Adrenal gland (tissue), 12 donors: ENCODE data around the gene PIAS4. TPM values are rescaled to one million over a fixed set of nuclear protein-coding genes. Genes with fewer than 3 reads are reported as not detected.

Source experiments
- DNase-seq, 7 donors: peaks; one replicate each; pipeline ENCODE4 v3.0.0-alpha.2; 2019 to 2020
- H3K27ac ChIP-seq, 5 donors: fragments of 200-600 bp; sonication (generic) in 4 of 5; 1 replicate in 3 of 5; 2 replicates in 2 of 5; pipeline versions ENCODE4 v1.5.1 to v1.8.0; 2016 to 2020; ENCODE audit warnings: mild to moderate bottlenecking in 1 of 5
- H3K27me3 ChIP-seq: fragments of 200-600 bp; 2 replicates; pipeline ENCODE4 v1.8.0; 2021
- H3K36me3 ChIP-seq, 2 donors: fragments of 200-600 bp; replicated peaks in 1 of 2; 1 replicate in 1 of 2; 2 replicates in 1 of 2; pipeline versions ENCODE4 v1.5.1 to v1.8.0; 2018 to 2022
- H3K4me1 ChIP-seq, 2 donors: fragments of 200-600 bp; replicated peaks in 1 of 2; 1 replicate in 1 of 2; 2 replicates in 1 of 2; pipeline versions ENCODE4 v1.5.1 to v1.8.0; 2018 to 2021
- H3K4me3 ChIP-seq, 4 donors: fragments of 200-600 bp; sonication (generic) in 3 of 4; one replicate each; pipeline ENCODE4 v1.5.1; 2016 to 2018
- H3K9me3 ChIP-seq, 3 donors: fragments of 200-600 bp; sonication (generic) in 1 of 3; replicated peaks in 1 of 3; 1 replicate in 2 of 3; 2 replicates in 1 of 3; pipeline versions ENCODE4 v1.5.1 to v1.8.0; 2016 to 2021
- CTCF ChIP-seq, 6 experiments: fragments of 450-650 bp in 4 of 6; fragments of 200-600 bp in 2 of 6; sonication (generic) in 1 of 6; IDR thresholded peaks; 1 replicate in 5 of 6; 2 replicates in 1 of 6; pipeline versions ENCODE4 v1.5.1 to v1.8.0; 2016 to 2021; ENCODE audit warnings: antibody characterized with exemption in 6 of 6, mild to moderate bottlenecking in 2 of 6, moderate library complexity in 1 of 6
- POLR2A ChIP-seq, 2 donors: fragments of 450-650 bp; IDR thresholded peaks; one replicate each; pipeline ENCODE4 v1.6.1; 2017; ENCODE audit warnings: antibody characterized with exemption in 2 of 2, mild to moderate bottlenecking in 2 of 2, moderate library complexity in 1 of 2
- WGBS, 4 donors: extraction: QIAGEN DNeasy Blood & Tissue Kit in 2 of 4; methylation state at CpG; one replicate each; pipeline versions ENCODE4 v1.1.5 to v1.1.7; 2013 to 2017; 5-methylcytosine and 5-hydroxymethylcytosine counted together
- intact Hi-C, 2 donors: fragments of 100-400 bp; cut with DNase I; formaldehyde crosslinking; loops; one replicate each; pipeline versions ENCODE4 v1.14.1 to v1.15.0; 2022 to 2023
- polyA plus RNA-seq, 3 donors: library from polyadenylated mRNA; stranded (reverse); fragments of 200-250 nt in 2 of 3; fragments of 350-450 nt in 1 of 3; fragmentation: Illumina TruSeq in 1 of 3; extraction: RNeasy Lipid Tissue Mini Kit (QIAGEN cat#74804) in 1 of 3; gene quantifications; one replicate each; pipeline ENCODE4 v1.2.3, GENCODE V29; 2013 to 2014
- total RNA-seq, 9 donors: library from RNA; depleted of rRNA in 4 of 9; stranded (reverse); fragments of >200 nt in 4 of 9; fragments of 120-200 nt in 1 of 9; fragmentation: NEBNext Ultra II Directional in 1 of 9; extraction: Animal tissue kit (Norgen Biotek cat#: 25700) in 1 of 9; gene quantifications; one replicate each; pipeline versions ENCODE4 v1.1.0 to v1.2.4, GENCODE V29; 2013 to 2023
- donor health status: healthy with polysubstance abuse.
- donor health status: Bipolar disorder and iron deficiency.
- donor health status: DM: yes; HTN: yes; CAD: no.
- donor health status: DM: no; HTN: no; CAD: no.
- donor health status: DM: no; HTN: no; CAD: no.
- donor health status: DM: yes; HTN: yes; CAD: no.

Gene PIAS4
- total and polyA plus RNA-seq, 12 donors: 13.7 to 40.7 (median 22.5) TPM

- H3K27ac ChIP-seq: peak overlapping the region in 2 of 5 donors; percentile 26 to 78
- H3K4me1 ChIP-seq: peaks cover 9 to 15% of the 10 kb centered on the region in 2 donors
- no peaks in the 10 kb centered on the region for H3K9me3 ChIP-seq
- WGBS, 4 donors: 66 to 77% (median 73%) methylated on average over 14 to 34 of the region's 34 CpGs
- peak in 3 of 7 donors; percentile 11 to 62 (median 46) for DNase-seq
- intact Hi-C loops: no loop called here
- H3K36me3 ChIP-seq: peaks cover 0 to 15% of the 10 kb centered on the region in 2 donors
- TF ChIP-seq CTCF (IDR thresholded peaks at IDR 0.05) (no peak), POLR2A (IDR thresholded peaks at IDR 0.05) (no peak)
- H3K27me3 ChIP-seq: no peaks in the 10 kb centered on the region
- no peak overlapping the region for H3K4me3 ChIP-seq
Observed at GRCh38 chr19:4023600-4024398, 16.3 kb downstream of the PIAS4 start.

- TF ChIP-seq POLR2A (IDR thresholded peaks at IDR 0.05) (no peak), CTCF (IDR thresholded peaks at IDR 0.05) (no peak)
- WGBS, 4 donors: 65 to 70% (median 68%) methylated on average over 9 to 11 of the region's 11 CpGs
- Histone ChIP-seq H3K36me3 (peaks cover 0 to 20% of the 10 kb centered on the region in 2 donors), H3K27me3 (no peaks in the 10 kb centered on the region), H3K4me3 (no peak overlapping the region), H3K4me1 (peaks cover 0 to 6% of the 10 kb centered on the region in 2 donors), H3K27ac (no peak overlapping the region), H3K9me3 (no peaks in the 10 kb centered on the region)
- DNase-seq: no peak
- intact Hi-C loops: no loop called here
Observed at GRCh38 chr19:4025317-4025716, 17.8 kb downstream of the PIAS4 start.

- Histone ChIP-seq H3K27me3 (no peaks in the 10 kb centered on the region), H3K4me3 (no peak overlapping the region), H3K27ac (no peak overlapping the region), H3K9me3 (no peaks in the 10 kb centered on the region), H3K4me1 (peaks cover 1 to 8% of the 10 kb centered on the region in 2 donors), H3K36me3 (peaks cover 0 to 20% of the 10 kb centered on the region in 2 donors)
- TF ChIP-seq CTCF (IDR thresholded peaks at IDR 0.05) (no peak), POLR2A (IDR thresholded peaks at IDR 0.05) (no peak)
- intact Hi-C loops: no loop called here
- DNase-seq: no peak
- WGBS, 4 donors: 85 to 96% (median 91%) methylated on average over 10 to 16 of the region's 16 CpGs
Observed at GRCh38 chr19:4027146-4027545, 19.6 kb downstream of the PIAS4 start.

GRCh38 chr19:4028334-4029246 lies 21.1 kb downstream of the PIAS4 start:
- Histone ChIP-seq H3K27ac (no peak overlapping the region), H3K4me3 (no peak overlapping the region), H3K4me1 (peaks cover 8 to 10% of the 10 kb centered on the region in 2 donors), H3K36me3 (peaks cover 0 to 32% of the 10 kb centered on the region in 2 donors), H3K27me3 (no peaks in the 10 kb centered on the region), H3K9me3 (no peaks in the 10 kb centered on the region)
- TF ChIP-seq CTCF (IDR thresholded peaks at IDR 0.05) (no peak), POLR2A (IDR thresholded peaks at IDR 0.05) (no peak)
- 80 to 88% (median 85%) methylated on average over 13 to 48 of the region's 48 CpGs for WGBS, 4 donors
- DNase-seq: peak in 2 of 7 donors; percentile 10 to 22
- intact Hi-C loops: no loop called here
